Esophagus squamous epithelium (tissue), 5 donors: ENCODE results near the gene HES2. TPM values are rescaled to one million over a fixed set of nuclear protein-coding genes. Genes with fewer than 3 reads are reported as not detected.

Experiments
- DNase-seq: peaks from one replicate; lab custom pipeline; 2025; lab: John Stamatoyannopoulos, UW
- H3K27ac ChIP-seq, 4 donors: fragments of 200-600 bp; sonication (generic); one replicate each; pipeline ENCODE4 v1.5.1; 2016 to 2019; ENCODE audit warnings: mild to moderate bottlenecking in 1 of 4
- H3K27me3 ChIP-seq, 4 donors: fragments of 200-600 bp; sonication (generic); 1 replicate in 3 of 4; 2 replicates in 1 of 4; pipeline versions ENCODE4 v1.5.1 to v1.6.0; 2017 to 2021; ENCODE audit warnings: antibody characterized with exemption in 1 of 4
- H3K36me3 ChIP-seq, 3 donors: fragments of 200-600 bp; sonication (generic); one replicate each; pipeline ENCODE4 v1.5.1; 2016 to 2019
- H3K4me1 ChIP-seq, 3 donors: fragments of 200-600 bp; sonication (generic); one replicate each; pipeline ENCODE4 v1.5.1; 2017 to 2019
- H3K4me3 ChIP-seq, 4 donors: fragments of 200-600 bp; sonication (generic); 1 replicate in 3 of 4; 2 replicates in 1 of 4; pipeline ENCODE4 v1.5.1; 2016 to 2019; ENCODE audit warnings: mild to moderate bottlenecking in 2 of 4, moderate library complexity in 1 of 4
- H3K9me3 ChIP-seq, 3 donors: fragments of 200-600 bp; sonication (generic); one replicate each; pipeline ENCODE4 v1.5.1; 2016 to 2019
- CTCF ChIP-seq, 6 experiments: fragments of 450-650 bp in 4 of 6; fragments of 200-600 bp in 2 of 6; sonication (generic) in 2 of 6; IDR thresholded peaks; one replicate each; pipeline ENCODE4 v1.5.1; 2016 to 2019; ENCODE audit warnings: antibody characterized with exemption in 6 of 6, mild to moderate bottlenecking in 4 of 6, moderate library complexity in 4 of 6
- POLR2A ChIP-seq, 4 donors: fragments of 450-650 bp; IDR thresholded peaks; one replicate each; pipeline ENCODE4 v1.6.1; 2017; ENCODE audit warnings: antibody characterized with exemption in 4 of 4, mild to moderate bottlenecking in 4 of 4, moderate library complexity in 3 of 4
- WGBS, 2 donors: methylation state at CpG; one replicate each; pipeline ENCODE4 v1.1.5; 2018; 5-methylcytosine and 5-hydroxymethylcytosine counted together
- intact Hi-C: fragments of 100-400 bp; cut with DNase I; formaldehyde crosslinking; loops from one replicate; pipeline ENCODE4 v1.15.0; 2022
- total RNA-seq, 4 donors: library from RNA; depleted of rRNA; stranded (reverse); fragments of >200 nt; gene quantifications; one replicate each; pipeline ENCODE4 v1.1.0, GENCODE V29; 2016
- donor health status: DM: yes; HTN: yes; CAD: no.

HES2 gene
- total RNA-seq, 4 donors from 2014 or later, result 40.5 to 51.9 (median 50.2) TPM

DNA sequence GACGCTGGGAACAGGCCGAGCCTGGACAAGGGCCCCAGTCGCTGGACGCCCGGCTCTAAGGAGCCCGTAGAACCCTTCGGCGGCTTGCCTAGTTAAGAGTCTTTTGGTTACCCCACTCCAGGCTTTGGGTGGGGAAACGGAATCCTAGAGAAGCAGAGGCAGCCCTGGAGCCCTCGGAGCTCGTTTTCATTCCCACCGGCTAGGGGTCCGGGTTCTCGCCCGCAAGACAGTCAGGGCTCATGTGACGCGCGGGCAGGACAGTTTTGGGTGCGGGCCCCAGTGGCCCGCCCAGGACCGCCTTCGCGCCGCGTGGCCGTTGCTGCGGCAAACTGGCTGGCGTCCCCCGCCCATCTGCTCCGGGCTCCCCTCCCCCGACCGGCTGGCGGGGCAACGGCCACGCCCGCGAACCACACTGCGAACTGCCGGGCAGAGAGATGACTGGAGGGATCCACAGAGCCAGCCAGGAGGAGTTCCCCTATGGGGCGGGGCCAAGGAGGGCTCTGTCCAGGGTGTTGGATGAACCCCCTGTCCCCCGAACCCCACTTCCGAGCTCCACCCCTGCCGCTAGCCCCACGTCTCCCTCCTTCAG, 829 bp upstream of the HES2 start:
- Histone ChIP-seq H3K27ac (peak overlapping the region; percentile 66 to 90 (median 86)), H3K9me3 (no peaks in the 10 kb centered on the region), H3K27me3 (peaks cover 4 to 100% (median 5%) of the 10 kb centered on the region in 4 donors), H3K4me3 (peak overlapping the region; percentile 51 to 72 (median 64)), H3K36me3 (no peaks in the 10 kb centered on the region), H3K4me1 (peaks cover 47 to 98% (median 71%) of the 10 kb centered on the region in 3 donors)
- no peak for DNase-seq
- TF ChIP-seq CTCF (IDR thresholded peaks at IDR 0.05) (no peak), POLR2A (IDR thresholded peaks at IDR 0.05) (no peak)
- intact Hi-C loops, result no loop called here
- 20% methylated on average over 1 of the region's 44 CpGs; no CpG with 5 or more reads in 1 of the 2 donors for WGBS, 2 donors

- Histone ChIP-seq H3K4me3 (peak overlapping the region; percentile 51 to 72 (median 64)), H3K9me3 (no peaks in the 10 kb centered on the region), H3K36me3 (no peaks in the 10 kb centered on the region), H3K27me3 (peaks cover 0 to 100% (median 5%) of the 10 kb centered on the region in 4 donors), H3K4me1 (peaks cover 41 to 98% (median 67%) of the 10 kb centered on the region in 3 donors), H3K27ac (peak overlapping the region; percentile 66 to 90 (median 86))
- intact Hi-C loops, result no loop called here
- no peak for DNase-seq
- no CpG with 5 or more reads among the region's 48 CpGs for WGBS, 2 donors
- TF ChIP-seq CTCF (IDR thresholded peaks at IDR 0.05), result no peak
- TF ChIP-seq POLR2A (IDR thresholded peaks at IDR 0.05), result no peak
Measured at GRCh38 chr1:6419397-6419803, 319 bp downstream of the HES2 start.

DNA sequence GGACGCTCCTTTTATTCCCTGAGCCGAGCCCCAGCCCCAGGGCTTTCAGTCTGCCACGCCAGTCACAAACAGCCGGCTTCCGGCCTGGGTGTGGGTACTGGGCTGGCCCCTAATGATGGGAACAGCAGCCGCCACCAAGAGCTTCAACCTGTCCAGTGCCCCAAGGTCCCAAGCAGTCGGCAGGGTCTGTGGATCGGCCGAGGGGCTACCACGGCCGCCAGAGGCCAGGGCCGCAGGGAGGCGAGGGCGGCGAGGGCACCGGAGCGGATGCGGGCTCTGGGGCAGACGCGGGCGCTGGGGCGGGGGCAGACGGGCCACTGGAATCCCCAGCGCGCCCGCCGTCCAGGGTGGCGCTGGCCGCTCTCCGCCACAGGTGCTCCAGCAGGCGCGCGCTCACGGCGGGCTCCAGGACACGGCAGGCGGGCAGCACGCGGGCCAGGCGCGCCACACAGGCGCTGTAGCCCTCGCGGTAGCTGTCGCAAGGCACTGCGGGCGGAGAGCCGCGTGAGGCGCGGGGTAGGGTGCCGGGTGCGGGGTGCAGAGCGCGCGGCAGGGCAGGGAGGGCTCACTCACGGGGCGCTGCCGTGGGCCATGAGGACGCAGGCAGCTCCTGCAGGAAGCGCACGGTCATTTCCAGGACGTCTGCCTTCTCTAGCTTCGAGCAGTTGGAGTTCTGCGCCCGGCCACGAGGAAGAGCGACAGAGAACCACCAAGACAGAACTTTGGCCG, 887 bp downstream of the HES2 start:
- 37% methylated on average over 2 of the region's 69 CpGs; no CpG with 5 or more reads in 1 of the 2 donors for WGBS, 2 donors
- intact Hi-C loops, result no loop called here
- peaks cover 36 to 98% (median 61%) of the 10 kb centered on the region in 3 donors for H3K4me1 ChIP-seq
- TF ChIP-seq CTCF (IDR thresholded peaks at IDR 0.05) (peak in 1 of 6 experiments; percentile 11), POLR2A (IDR thresholded peaks at IDR 0.05) (no peak)
- no peaks in the 10 kb centered on the region for H3K9me3 ChIP-seq
- peak overlapping the region; percentile 66 to 90 (median 86) for H3K27ac ChIP-seq
- peaks cover 0 to 100% (median 5%) of the 10 kb centered on the region in 4 donors for H3K27me3 ChIP-seq
- peak overlapping the region; percentile 51 to 72 (median 64) for H3K4me3 ChIP-seq
- no peak for DNase-seq
- H3K36me3 ChIP-seq, result no peaks in the 10 kb centered on the region

DNA sequence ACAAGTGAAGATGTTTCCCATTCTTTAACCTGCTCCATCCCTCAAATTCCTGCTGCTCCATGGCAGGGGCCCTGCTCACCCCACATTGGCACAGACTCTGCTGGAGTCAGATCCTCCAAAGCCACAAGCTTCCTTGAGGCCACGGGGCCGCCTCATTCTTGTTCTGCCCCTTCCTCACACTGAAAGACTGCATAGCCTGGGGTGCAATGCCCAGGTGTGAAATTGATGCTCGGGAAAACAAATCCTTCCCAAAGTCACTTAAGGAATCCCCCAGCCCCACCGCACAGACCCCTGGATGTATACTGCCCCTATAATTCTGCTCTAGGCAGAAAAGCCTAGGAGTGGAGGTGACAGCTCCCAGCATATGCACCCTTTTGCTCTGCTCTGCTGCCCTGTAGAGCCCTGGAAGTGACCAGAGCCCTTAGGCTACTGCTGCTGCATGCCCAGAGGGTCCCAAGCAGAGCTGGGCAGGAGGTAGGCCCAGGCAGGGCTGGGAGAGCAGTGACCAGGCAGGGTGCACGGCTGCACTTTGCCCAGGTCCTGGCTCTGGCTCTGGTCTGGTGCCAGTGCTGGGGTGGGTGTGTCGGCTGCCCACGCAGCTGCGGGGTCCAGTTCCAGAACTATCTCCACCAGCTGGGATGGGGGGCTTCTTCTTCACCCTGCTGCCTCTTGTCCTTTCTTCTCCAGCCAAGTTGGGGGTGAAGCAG, 1.6 kb downstream of the HES2 start:
- peaks cover 0 to 100% (median 5%) of the 10 kb centered on the region in 4 donors for H3K27me3 ChIP-seq
- H3K4me3 ChIP-seq, result peak overlapping the region; percentile 51 to 72 (median 64)
- H3K4me1 ChIP-seq, result peaks cover 29 to 98% (median 54%) of the 10 kb centered on the region in 3 donors
- intact Hi-C loops, result no loop called here
- TF ChIP-seq POLR2A (IDR thresholded peaks at IDR 0.05), result no peak
- no peak for TF ChIP-seq CTCF (IDR thresholded peaks at IDR 0.05)
- H3K36me3 ChIP-seq, result no peaks in the 10 kb centered on the region
- peak overlapping the region in 1 of 4 donors; percentile 90 for H3K27ac ChIP-seq
- DNase-seq, result no peak
- 67 to 79% methylated on average over 2 of the region's 8 CpGs for WGBS, 2 donors
- H3K9me3 ChIP-seq, result no peaks in the 10 kb centered on the region
